HepG2 (cell line): ENCODE results near the gene CERS5. TPM values are rescaled to one million over a fixed set of nuclear protein-coding genes. Genes with fewer than 3 reads are reported as not detected.

Experiments used
- AHR ChIP-seq: IDR thresholded peaks from 2 replicates; pipeline ENCODE4 v1.6.1; 2018; ENCODE audit warnings: missing genetic modification reagents, missing compliant biosample characterization
- ATF6 ChIP-seq: sonication (generic); formaldehyde crosslinking; conservative IDR thresholded peaks from 2 replicates; pipeline ENCODE4 v1.4.0; 2020; ENCODE audit warnings: missing genetic modification reagents
- BRD4 ChIP-seq: sonication (generic); formaldehyde crosslinking; IDR thresholded peaks from 2 replicates; pipeline ENCODE4 v1.4.0; 2020; ENCODE audit warnings: missing genetic modification reagents
- CSRNP1 ChIP-seq: sonication (generic); formaldehyde crosslinking; IDR thresholded peaks from 2 replicates; pipeline ENCODE4 v1.8.1; 2023; ENCODE audit warnings: mild to moderate bottlenecking, missing genetic modification reagents
- DR1 ChIP-seq: sonication (generic); formaldehyde crosslinking; IDR thresholded peaks from 2 replicates; pipeline ENCODE4 v1.8.0; 2021; ENCODE audit warnings: mild to moderate bottlenecking, missing genetic modification reagents, inconsistent platforms
- GATAD1 ChIP-seq: IDR thresholded peaks from 2 replicates; pipeline ENCODE4 v1.6.1; 2016; ENCODE audit warnings: missing genetic modification reagents, missing compliant biosample characterization
- GFI1 ChIP-seq: sonication (generic); formaldehyde crosslinking; IDR thresholded peaks from 2 replicates; pipeline ENCODE4 v1.5.0; 2020; ENCODE audit warnings: missing genetic modification reagents, mild to moderate bottlenecking, borderline replicate concordance
- HDAC6 ChIP-seq: fragments of 200-600 bp; sonication (generic); IDR thresholded peaks from 2 replicates; pipeline ENCODE4 v1.7.0; 2017; ENCODE audit warnings: mild to moderate bottlenecking, antibody characterized with exemption, low read length, low read depth
- MAZ ChIP-seq, 2 experiments: sonication (generic) in 1 of 2; formaldehyde crosslinking in 1 of 2; IDR thresholded peaks; 2 replicates each; pipeline versions ENCODE4 v1.5.0 to v1.6.1; 2012 to 2020; ENCODE audit warnings: low read depth in 2 of 2, mild to moderate bottlenecking in 2 of 2, borderline replicate concordance in 1 of 2, improper control_type of control experiment in 1 of 2, low read length in 1 of 2, missing genetic modification reagents in 1 of 2, moderate library complexity in 1 of 2
- NCOR1 ChIP-seq: fragments of 200-600 bp; sonication (generic); IDR thresholded peaks from 2 replicates; pipeline ENCODE4 v1.7.0; 2017; ENCODE audit warnings: antibody characterized with exemption, low read length, borderline replicate concordance
- NFATC3 ChIP-seq: sonication (generic); formaldehyde crosslinking; IDR thresholded peaks from 2 replicates; pipeline ENCODE4 v1.5.1; 2020; ENCODE audit warnings: mild to moderate bottlenecking, missing genetic modification reagents
- RXRB ChIP-seq: IDR thresholded peaks from 2 replicates; pipeline ENCODE4 v1.6.1; 2016; ENCODE audit warnings: borderline replicate concordance, missing genetic modification reagents, missing compliant biosample characterization
- SP4 ChIP-seq: sonication (generic); formaldehyde crosslinking; IDR thresholded peaks from 2 replicates; pipeline ENCODE4 v1.8.1; 2023; ENCODE audit warnings: mild to moderate bottlenecking, missing genetic modification reagents
- ZBTB1 ChIP-seq: sonication (generic); formaldehyde crosslinking; IDR thresholded peaks from 2 replicates; pipeline ENCODE4 v1.4.0; 2020; ENCODE audit warnings: missing genetic modification reagents, borderline replicate concordance
- ZNF468 ChIP-seq: sonication (generic); formaldehyde crosslinking; IDR thresholded peaks from 2 replicates; pipeline ENCODE4 v1.8.0; 2022; ENCODE audit warnings: mild to moderate bottlenecking, moderate library complexity, missing genetic modification reagents
- ZNF776 ChIP-seq: sonication (generic); formaldehyde crosslinking; IDR thresholded peaks from 2 replicates; pipeline ENCODE4 v1.4.0; 2020; ENCODE audit warnings: mild to moderate bottlenecking, missing genetic modification reagents
- polyA plus RNA-seq, 8 experiments: library from polyadenylated mRNA; depleted of rRNA in 3 of 8; stranded (reverse) in 7 of 8; unstranded in 1 of 8; fragments of >200 nt; fragmentation: Illumina TruSeq in 4 of 8; extraction: Trizol in 4 of 8; gene quantifications; 2 replicates each; pipeline versions ENCODE4 v1.2.1 to v1.2.3, GENCODE V29; 2011 to 2016; ENCODE audit warnings: low read depth in 4 of 8, missing spikeins in 1 of 8, mixed read lengths in 1 of 8; ENCODE audit not compliant: insufficient read depth in 1 of 8
- total RNA-seq, 5 experiments: library from RNA; depleted of rRNA; stranded (reverse); fragments of >200 nt; fragmentation: Illumina TruSeq; extraction: Trizol; gene quantifications; 2 replicates each; pipeline ENCODE4 v1.2.3, GENCODE V29; 2016; ENCODE audit warnings: low read depth in 1 of 5
- TF ChIP-seq, protein P1 (sequence below): sonication (generic); formaldehyde crosslinking; IDR thresholded peaks from 2 replicates; pipeline ENCODE4 v1.4.0; 2020; ENCODE audit warnings: missing genetic modification reagents, borderline replicate concordance
- TF ChIP-seq, protein P2 (sequence below): sonication (generic); formaldehyde crosslinking; IDR thresholded peaks from 2 replicates; pipeline ENCODE4 v1.8.1; 2023; ENCODE audit warnings: mild to moderate bottlenecking, inconsistent platforms, moderate library complexity, missing genetic modification reagents, borderline replicate concordance

CERS5 gene
- total and polyA plus RNA-seq, 2 of the 13 experiments (the other 11 are each of a cell fraction or from before 2014, with no cell fraction given) = 22.3 to 48.8 TPM

- TF ChIP-seq, protein P1, sequence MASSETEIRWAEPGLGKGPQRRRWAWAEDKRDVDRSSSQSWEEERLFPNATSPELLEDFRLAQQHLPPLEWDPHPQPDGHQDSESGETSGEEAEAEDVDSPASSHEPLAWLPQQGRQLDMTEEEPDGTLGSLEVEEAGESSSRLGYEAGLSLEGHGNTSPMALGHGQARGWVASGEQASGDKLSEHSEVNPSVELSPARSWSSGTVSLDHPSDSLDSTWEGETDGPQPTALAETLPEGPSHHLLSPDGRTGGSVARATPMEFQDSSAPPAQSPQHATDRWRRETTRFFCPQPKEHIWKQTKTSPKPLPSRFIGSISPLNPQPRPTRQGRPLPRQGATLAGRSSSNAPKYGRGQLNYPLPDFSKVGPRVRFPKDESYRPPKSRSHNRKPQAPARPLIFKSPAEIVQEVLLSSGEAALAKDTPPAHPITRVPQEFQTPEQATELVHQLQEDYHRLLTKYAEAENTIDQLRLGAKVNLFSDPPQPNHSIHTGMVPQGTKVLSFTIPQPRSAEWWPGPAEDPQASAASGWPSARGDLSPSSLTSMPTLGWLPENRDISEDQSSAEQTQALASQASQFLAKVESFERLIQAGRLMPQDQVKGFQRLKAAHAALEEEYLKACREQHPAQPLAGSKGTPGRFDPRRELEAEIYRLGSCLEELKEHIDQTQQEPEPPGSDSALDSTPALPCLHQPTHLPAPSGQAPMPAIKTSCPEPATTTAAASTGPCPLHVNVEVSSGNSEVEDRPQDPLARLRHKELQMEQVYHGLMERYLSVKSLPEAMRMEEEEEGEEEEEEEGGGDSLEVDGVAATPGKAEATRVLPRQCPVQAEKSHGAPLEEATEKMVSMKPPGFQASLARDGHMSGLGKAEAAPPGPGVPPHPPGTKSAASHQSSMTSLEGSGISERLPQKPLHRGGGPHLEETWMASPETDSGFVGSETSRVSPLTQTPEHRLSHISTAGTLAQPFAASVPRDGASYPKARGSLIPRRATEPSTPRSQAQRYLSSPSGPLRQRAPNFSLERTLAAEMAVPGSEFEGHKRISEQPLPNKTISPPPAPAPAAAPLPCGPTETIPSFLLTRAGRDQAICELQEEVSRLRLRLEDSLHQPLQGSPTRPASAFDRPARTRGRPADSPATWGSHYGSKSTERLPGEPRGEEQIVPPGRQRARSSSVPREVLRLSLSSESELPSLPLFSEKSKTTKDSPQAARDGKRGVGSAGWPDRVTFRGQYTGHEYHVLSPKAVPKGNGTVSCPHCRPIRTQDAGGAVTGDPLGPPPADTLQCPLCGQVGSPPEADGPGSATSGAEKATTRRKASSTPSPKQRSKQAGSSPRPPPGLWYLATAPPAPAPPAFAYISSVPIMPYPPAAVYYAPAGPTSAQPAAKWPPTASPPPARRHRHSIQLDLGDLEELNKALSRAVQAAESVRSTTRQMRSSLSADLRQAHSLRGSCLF = no peak
- no peak for TF ChIP-seq HDAC6
- TF ChIP-seq NFATC3 (CRISPR knock-in tag) = no peak
- TF ChIP-seq, protein P2, sequence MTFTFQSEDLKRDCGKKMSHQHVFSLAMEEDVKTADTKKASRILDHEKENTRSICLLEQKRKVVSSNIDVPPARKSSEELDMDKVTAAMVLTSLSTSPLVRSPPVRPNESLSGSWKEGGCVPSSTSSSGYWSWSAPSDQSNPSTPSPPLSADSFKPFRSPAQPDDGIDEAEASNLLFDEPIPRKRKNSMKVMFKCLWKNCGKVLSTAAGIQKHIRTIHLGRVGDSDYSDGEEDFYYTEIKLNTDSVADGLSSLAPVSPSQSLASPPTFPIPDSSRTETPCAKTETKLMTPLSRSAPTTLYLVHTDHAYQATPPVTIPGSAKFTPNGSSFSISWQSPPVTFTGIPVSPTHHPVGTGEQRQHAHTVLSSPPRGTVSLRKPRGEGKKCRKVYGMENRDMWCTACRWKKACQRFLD (CRISPR knock-in tag) = peak; percentile 78; the same call in 1 of the 2 replicates
- no peak for TF ChIP-seq SP4 (CRISPR knock-in tag)
- no peak for TF ChIP-seq MAZ (IDR thresholded peaks at IDR 0.05; ENCODE audit: borderline replicate concordance, low read depth, low read length)
- TF ChIP-seq MAZ (CRISPR knock-in tag; IDR thresholded peaks at IDR 0.05; ENCODE audit: low read depth) = no peak
- no peak; the same call in 1 of the 2 replicates for TF ChIP-seq BRD4 (CRISPR knock-in tag)
- no peak for TF ChIP-seq NCOR1
- no peak for TF ChIP-seq GATAD1 (CRISPR knock-in tag)
- TF ChIP-seq ZNF776 = no peak
- TF ChIP-seq ZBTB1 (CRISPR knock-in tag) = no peak
- TF ChIP-seq DR1 (CRISPR knock-in tag) = no peak
- no peak for TF ChIP-seq ATF6 (CRISPR knock-in tag)
- no peak for TF ChIP-seq GFI1 (CRISPR knock-in tag)
- no peak for TF ChIP-seq AHR (CRISPR knock-in tag)
- TF ChIP-seq ZNF468 (CRISPR knock-in tag) = no peak
- TF ChIP-seq RXRB (CRISPR knock-in tag) = no peak
- TF ChIP-seq CSRNP1 (CRISPR knock-in tag) = no peak; the same call in 1 of the 2 replicates
Measured at GRCh38 chr12:50112456-50113218, 54.5 kb downstream of the CERS5 start (continued).
